Stimulated activated CD8-positive, alpha-beta memory T cell treated with anti-CD3 and anti-CD28 coated beads, Interleukin-12 subunit alpha, Interleukin-12 subunit beta, amount 100 ng/mL, for 24 hours (primary cell): ENCODE data around the gene RAB11B.
"Not testable (repeated sequence)": the region's sequence is repeated elsewhere in the genome, so short reads cannot be mapped to it uniquely, and the experiment has no call there.

Source experiments
- DNase-seq: peaks from one replicate; pipeline ENCODE4 v3.0.0-alpha.2; 2020; ENCODE audit errors: extremely low read depth

RAB11B gene

GRCh38 chr19:8370176-8371010 is 19.8 kb upstream of the RAB11B start:
- DNase-seq: no peak

GRCh38 chr19:8371011-8371804 is 19.0 kb upstream of the RAB11B start:
- DNase-seq: no peak

GRCh38 chr19:8373867-8374813 is 16.0 kb upstream of the RAB11B start:
- DNase-seq: no peak

- not testable (repeated sequence) for DNase-seq
These were observed 14.4 kb upstream of the RAB11B start for GRCh38 chr19:8375766-8376165.

- DNase-seq: not testable (repeated sequence)
These were observed 13.7 kb upstream of the RAB11B start for GRCh38 chr19:8376373-8376974.

- DNase-seq: no peak
These were observed 12.6 kb upstream of the RAB11B start for GRCh38 chr19:8377598-8377997.

- DNase-seq: not testable (repeated sequence)
These were observed 10.8 kb upstream of the RAB11B start for GRCh38 chr19:8379156-8379891.

- DNase-seq: not testable (repeated sequence)
These were observed 5.6 kb upstream of the RAB11B start for GRCh38 chr19:8384569-8384968.

- not testable (repeated sequence) for DNase-seq
These were observed 5.1 kb upstream of the RAB11B start for GRCh38 chr19:8385103-8385502.

GRCh38 chr19:8385566-8385965 is 4.6 kb upstream of the RAB11B start:
- not testable (repeated sequence) for DNase-seq

- DNase-seq: not testable (repeated sequence)
These were observed 3.7 kb upstream of the RAB11B start for GRCh38 chr19:8386419-8386818.

GRCh38 chr19:8386990-8387389 is 3.2 kb upstream of the RAB11B start:
- DNase-seq: no peak

- no peak for DNase-seq
These were observed 2.2 kb upstream of the RAB11B start for GRCh38 chr19:8387688-8388611.

- no peak for DNase-seq
These were observed 1.6 kb upstream of the RAB11B start for GRCh38 chr19:8388612-8388958.

- DNase-seq: peak; percentile 77
These were observed 439 bp downstream of the RAB11B start for GRCh38 chr19:8390617-8390981.

- no peak for DNase-seq
These were observed 1.2 kb downstream of the RAB11B start for GRCh38 chr19:8391198-8392016.

GRCh38 chr19:8392017-8392591 is 1.9 kb downstream of the RAB11B start:
- DNase-seq: no peak

- no peak for DNase-seq
These were observed 3.2 kb downstream of the RAB11B start for GRCh38 chr19:8393192-8393870.
